Kidney epithelial cell (primary cell): ENCODE results near the gene FAM89A. TPM values are rescaled to one million over a fixed set of nuclear protein-coding genes. Genes with fewer than 3 reads are reported as not detected.
"Not testable (repeated sequence)": the region's sequence is repeated elsewhere in the genome, so short reads cannot be mapped to it uniquely, and the experiment has no call there.

ENCODE experiments used
- DNase-seq: peaks from one replicate; pipeline ENCODE4 v3.0.0-alpha.2; 2010; ENCODE audit warnings: low read depth
- H3K27me3 ChIP-seq: 2 replicates; pipeline ENCODE4 v1.6.0; 2011; ENCODE audit warnings: low read length; ENCODE audit not compliant: control insufficient read depth, insufficient read depth
- H3K36me3 ChIP-seq: 2 replicates; pipeline ENCODE4 v1.5.1; 2011; ENCODE audit warnings: low read length; ENCODE audit not compliant: control insufficient read depth, insufficient read depth
- H3K4me3 ChIP-seq: 2 replicates; pipeline ENCODE4 v1.5.1; 2011; ENCODE audit warnings: low read depth, mild to moderate bottlenecking, control low read depth, low read length
- CTCF ChIP-seq: IDR thresholded peaks from 2 replicates; pipeline ENCODE4 v1.5.1; 2011; ENCODE audit warnings: mild to moderate bottlenecking, moderate library complexity, low read length, control low read depth, inconsistent platforms; ENCODE audit not compliant: insufficient read depth, poor library complexity, severe bottlenecking
- total RNA-seq: library from RNA; depleted of rRNA; stranded (reverse); fragments of >200 nt; gene quantifications from 2 replicates; pipeline ENCODE4 v1.2.3, GENCODE V29; 2015

FAM89A gene
- total RNA-seq, 1 donor from 2014 or later, result 7.1 TPM

- H3K36me3 ChIP-seq, result no peaks in the 10 kb centered on the region
- no peaks in the 10 kb centered on the region for H3K27me3 ChIP-seq
- TF ChIP-seq CTCF, result no peak
- no peak for DNase-seq
- no peak overlapping the region for H3K4me3 ChIP-seq
These were observed 20.3 kb downstream of the FAM89A start for GRCh38 chr1:231019711-231020110.

- H3K36me3 ChIP-seq, result no peaks in the 10 kb centered on the region
- no peak overlapping the region for H3K4me3 ChIP-seq
- no peaks in the 10 kb centered on the region for H3K27me3 ChIP-seq
- TF ChIP-seq CTCF, result no peak
- no peak for DNase-seq
These were observed 23.1 kb downstream of the FAM89A start for GRCh38 chr1:231016966-231017365.

- Histone ChIP-seq H3K27me3 (no peaks in the 10 kb centered on the region), H3K36me3 (no peaks in the 10 kb centered on the region), H3K4me3 (no peak overlapping the region)
- TF ChIP-seq CTCF, result no peak
- no peak for DNase-seq
These were observed 23.8 kb downstream of the FAM89A start for GRCh38 chr1:231016234-231016633.

- no peak for TF ChIP-seq CTCF
- DNase-seq, result no peak
- Histone ChIP-seq H3K27me3 (no peaks in the 10 kb centered on the region), H3K36me3 (no peaks in the 10 kb centered on the region), H3K4me3 (no peak overlapping the region)
These were observed 26.6 kb downstream of the FAM89A start for GRCh38 chr1:231013391-231014015.

- H3K27me3 ChIP-seq, result no peaks in the 10 kb centered on the region
- TF ChIP-seq CTCF, result no peak
- H3K4me3 ChIP-seq, result no peak overlapping the region
- no peak for DNase-seq
- no peaks in the 10 kb centered on the region for H3K36me3 ChIP-seq
These were observed 28.1 kb downstream of the FAM89A start for GRCh38 chr1:231011963-231012362.

- no peak for TF ChIP-seq CTCF
- no peaks in the 10 kb centered on the region for H3K36me3 ChIP-seq
- DNase-seq, result no peak
- H3K27me3 ChIP-seq, result no peaks in the 10 kb centered on the region
- no peak overlapping the region for H3K4me3 ChIP-seq
These were observed 28.7 kb downstream of the FAM89A start for GRCh38 chr1:231011360-231011759.

GRCh38 chr1:231007535-231007934, 32.5 kb downstream of the FAM89A start:
- not testable (repeated sequence) for H3K27me3 ChIP-seq, H3K36me3 ChIP-seq, DNase-seq, H3K4me3 ChIP-seq
